WTC11 (cell line): ENCODE measurements around the gene ADAMTS12. TPM values are rescaled to one million over a fixed set of nuclear protein-coding genes. Genes with fewer than 3 reads are reported as not detected.

Experiments
- ATAC-seq: fragments of 200-7000 bp; cut with Tn5 transposase; 2 replicates; pipeline ENCODE4 v1.10.0; 2021; ENCODE audit warnings: mild to moderate bottlenecking, moderate library complexity
- CTCF ChIA-PET: fragments of 300-600 bp; sonication (Branson Sonifier 250); formaldehyde crosslinking; loops from one replicate; lab custom pipeline; 2021; ENCODE audit warnings: antibody characterized with exemption; lab: Charles Lee
- POLR2A ChIA-PET: fragments of 350-600 bp; sonication (Branson Sonifier 250); formaldehyde crosslinking; loops from one replicate; lab custom pipeline; 2021; ENCODE audit warnings: antibody characterized with exemption; lab: Charles Lee
- DNase-seq: peaks from one replicate; pipeline ENCODE4 v3.0.0; 2021; ENCODE audit warnings: low spot score
- H3K27ac Mint-ChIP-seq: 2 replicates; pipeline ENCODE4 v1.8.0; 2021; ENCODE audit warnings: mixed read lengths
- H3K27me3 Mint-ChIP-seq: 2 replicates; pipeline ENCODE4 v1.8.0; 2021; ENCODE audit warnings: low read depth, mild to moderate bottlenecking, moderate library complexity, mixed read lengths
- H3K36me3 Mint-ChIP-seq: 2 replicates; pipeline ENCODE4 v1.8.0; 2021; ENCODE audit warnings: mixed read lengths
- H3K4me1 Mint-ChIP-seq: 2 replicates; pipeline ENCODE4 v1.8.0; 2022; ENCODE audit warnings: mixed read lengths
- H3K4me3 Mint-ChIP-seq: 2 replicates; pipeline ENCODE4 v1.8.0; 2021; ENCODE audit warnings: mild to moderate bottlenecking, moderate library complexity, mixed read lengths
- H3K9me3 Mint-ChIP-seq: 2 replicates; pipeline ENCODE4 v1.8.0; 2021; ENCODE audit warnings: mixed read lengths
- CDX4 ChIP-seq: fragments of 250-450 bp; sonication (Bioruptor Pico); IDR thresholded peaks from 2 replicates; pipeline ENCODE4 v1.9.0; 2021; ENCODE audit warnings: moderate library complexity, mild to moderate bottlenecking, inconsistent platforms, borderline replicate concordance
- E2F1 ChIP-seq: sonication (generic); formaldehyde crosslinking; IDR thresholded peaks from 2 replicates; pipeline ENCODE4 v1.8.0; 2022; ENCODE audit warnings: mild to moderate bottlenecking, missing genetic modification reagents
- ELF4 ChIP-seq: sonication (generic); formaldehyde crosslinking; IDR thresholded peaks from 2 replicates; pipeline ENCODE4 v1.8.1; 2022; ENCODE audit warnings: low read depth, mild to moderate bottlenecking, moderate library complexity, missing genetic modification reagents
- ERG ChIP-seq: fragments of 250-450 bp; sonication (Bioruptor Pico); IDR thresholded peaks from 2 replicates; pipeline ENCODE4 v1.8.0; 2021; ENCODE audit warnings: mild to moderate bottlenecking
- ESRRA ChIP-seq: sonication (generic); formaldehyde crosslinking; IDR thresholded peaks from 2 replicates; pipeline ENCODE4 v1.8.1; 2022; ENCODE audit warnings: mild to moderate bottlenecking, missing genetic modification reagents, borderline replicate concordance
- FOXJ3 ChIP-seq: sonication (generic); formaldehyde crosslinking; IDR thresholded peaks from 2 replicates; pipeline ENCODE4 v1.9.0; 2021; ENCODE audit warnings: missing genetic modification reagents, mild to moderate bottlenecking, borderline replicate concordance
- FOXP1 ChIP-seq: sonication (generic); formaldehyde crosslinking; IDR thresholded peaks from 2 replicates; pipeline ENCODE4 v1.8.0; 2022; ENCODE audit warnings: missing genetic modification reagents, mild to moderate bottlenecking, moderate library complexity, borderline replicate concordance
- GABPB1 ChIP-seq: sonication (generic); formaldehyde crosslinking; IDR thresholded peaks from 2 replicates; pipeline ENCODE4 v1.8.1; 2023; ENCODE audit warnings: mild to moderate bottlenecking, missing genetic modification reagents
- GTF2I ChIP-seq: fragments of 250-450 bp; sonication (Bioruptor Pico); conservative IDR thresholded peaks from 2 replicates; pipeline ENCODE4 v1.4.0; 2021; ENCODE audit warnings: mild to moderate bottlenecking
- IRF1 ChIP-seq: sonication (generic); formaldehyde crosslinking; IDR thresholded peaks from 2 replicates; pipeline ENCODE4 v1.8.0; 2023; ENCODE audit warnings: missing genetic modification reagents
- MXD4 ChIP-seq: fragments of 250-450 bp; sonication (Bioruptor Pico); IDR thresholded peaks from 2 replicates; pipeline ENCODE4 v1.8.0; 2021; ENCODE audit warnings: mild to moderate bottlenecking, moderate library complexity, borderline replicate concordance
- SMAD4 ChIP-seq: sonication (generic); formaldehyde crosslinking; IDR thresholded peaks from 2 replicates; pipeline ENCODE4 v1.8.0; 2022; ENCODE audit warnings: mild to moderate bottlenecking, missing genetic modification reagents
- SOX15 ChIP-seq: fragments of 250-450 bp; sonication (Bioruptor Pico); IDR thresholded peaks from 2 replicates; pipeline ENCODE4 v1.9.0; 2021; ENCODE audit warnings: mild to moderate bottlenecking
- STAT6 ChIP-seq: sonication (generic); formaldehyde crosslinking; conservative IDR thresholded peaks from 2 replicates; pipeline ENCODE4 v1.8.1; 2023; ENCODE audit warnings: mild to moderate bottlenecking, low read depth, missing genetic modification reagents, moderate library complexity
- TEAD4 ChIP-seq: sonication (generic); formaldehyde crosslinking; IDR thresholded peaks from 2 replicates; pipeline ENCODE4 v1.8.0; 2022; ENCODE audit warnings: mild to moderate bottlenecking, missing genetic modification reagents
- USF2 ChIP-seq: sonication (generic); formaldehyde crosslinking; IDR thresholded peaks from 2 replicates; pipeline ENCODE4 v1.8.1; 2023; ENCODE audit warnings: mild to moderate bottlenecking, missing genetic modification reagents, moderate library complexity
- ZMAT4 ChIP-seq: fragments of 250-450 bp; sonication (Bioruptor Pico); IDR thresholded peaks from 2 replicates; pipeline ENCODE4 v1.9.0; 2021; ENCODE audit warnings: mild to moderate bottlenecking
- ZNF263 ChIP-seq: sonication (generic); formaldehyde crosslinking; IDR thresholded peaks from 2 replicates; pipeline ENCODE4 v1.8.1; 2022; ENCODE audit warnings: low read depth, mild to moderate bottlenecking, moderate library complexity, missing genetic modification reagents
- ZNF281 ChIP-seq: sonication (generic); formaldehyde crosslinking; IDR thresholded peaks from 2 replicates; pipeline ENCODE4 v1.8.0; 2023; ENCODE audit warnings: mild to moderate bottlenecking, missing genetic modification reagents
- ZNF532 ChIP-seq: fragments of 250-450 bp; sonication (Bioruptor Pico); IDR thresholded peaks from 2 replicates; pipeline ENCODE4 v1.9.0; 2021; ENCODE audit warnings: mild to moderate bottlenecking, borderline replicate concordance
- total RNA-seq: library from RNA; stranded (reverse); gene quantifications from 3 replicates; pipeline ENCODE4 v1.2.3, GENCODE V29; 2021

The ADAMTS12 gene
- total RNA-seq, 1 experiment from 2014 or later = 13.5 TPM

GRCh38 chr5:33504570-33504969 lies 387.2 kb downstream of the ADAMTS12 start:
- ATAC-seq (no peak), DNase-seq (no peak)
- ChIA-PET CTCF (no interaction called here), POLR2A (no interaction called here)
- H3K27ac Mint-ChIP-seq = no peak overlapping the region
- peaks cover 5% of the 10 kb centered on the region for H3K36me3 Mint-ChIP-seq
- H3K4me3 Mint-ChIP-seq = no peak overlapping the region
- H3K27me3 Mint-ChIP-seq = no peaks in the 10 kb centered on the region
- peaks cover 8% of the 10 kb centered on the region for H3K9me3 Mint-ChIP-seq
- H3K4me1 Mint-ChIP-seq = 0 out of 2 replicates have a peak, but pooled peaks cover 3% of the 10 kb centered on the region
- TF ChIP-seq MXD4 (CRISPR knock-in tag) = no peak
- TF ChIP-seq USF2 (CRISPR knock-in tag) = no peak
- TF ChIP-seq ZNF281 (CRISPR knock-in tag) = no peak
- no peak for TF ChIP-seq GTF2I (CRISPR knock-in tag)
- TF ChIP-seq E2F1 (CRISPR knock-in tag) = no peak
- no peak for TF ChIP-seq STAT6
- no peak for TF ChIP-seq GABPB1 (CRISPR knock-in tag)
- TF ChIP-seq ZNF532 (CRISPR knock-in tag) = no peak
- no peak for TF ChIP-seq ESRRA (CRISPR knock-in tag)
- no peak for TF ChIP-seq ZMAT4 (CRISPR knock-in tag)
- TF ChIP-seq FOXJ3 = no peak
- TF ChIP-seq IRF1 (CRISPR knock-in tag) = no peak
- no peak for TF ChIP-seq TEAD4
- TF ChIP-seq ELF4 (CRISPR knock-in tag) = no peak
- TF ChIP-seq ERG = no peak
- no peak for TF ChIP-seq CDX4
- no peak for TF ChIP-seq SMAD4 (CRISPR knock-in tag)
- TF ChIP-seq SOX15 (CRISPR knock-in tag) = no peak
- TF ChIP-seq FOXP1 = no peak
- no peak for TF ChIP-seq ZNF263
